Glutamatergic neuron (in vitro differentiated cells): ENCODE data around the gene SCUBE1. TPM values are rescaled to one million over a fixed set of nuclear protein-coding genes. Genes with fewer than 3 reads are reported as not detected.

Source experiments
- DNase-seq: peaks from one replicate; pipeline ENCODE4 v3.0.0; 2022
- H3K27ac Mint-ChIP-seq: one replicate; pipeline ENCODE4 v1.8.0; 2020; ENCODE audit warnings: mild to moderate bottlenecking, mixed read lengths, inconsistent platforms; ENCODE audit not compliant: unreplicated experiment
- H3K27me3 Mint-ChIP-seq: one replicate; pipeline ENCODE4 v1.8.0; 2020; ENCODE audit warnings: mild to moderate bottlenecking, moderate library complexity, mixed read lengths, inconsistent platforms; ENCODE audit not compliant: unreplicated experiment
- H3K36me3 Mint-ChIP-seq: one replicate; pipeline ENCODE4 v1.8.0; 2020; ENCODE audit warnings: mild to moderate bottlenecking, mixed read lengths, inconsistent platforms; ENCODE audit not compliant: unreplicated experiment
- H3K4me1 Mint-ChIP-seq: one replicate; pipeline ENCODE4 v1.8.0; 2020; ENCODE audit warnings: mild to moderate bottlenecking, low read depth, mixed read lengths, inconsistent platforms; ENCODE audit not compliant: unreplicated experiment
- H3K4me3 Mint-ChIP-seq: one replicate; pipeline ENCODE4 v1.8.0; 2020; ENCODE audit warnings: mild to moderate bottlenecking, mixed read lengths, inconsistent platforms; ENCODE audit not compliant: unreplicated experiment
- H3K9me3 Mint-ChIP-seq: one replicate; pipeline ENCODE4 v1.8.0; 2020; ENCODE audit warnings: mild to moderate bottlenecking, moderate library complexity, mixed read lengths, inconsistent platforms; ENCODE audit not compliant: unreplicated experiment
- CTCF ChIP-seq: fragments of 200-600 bp; sonication (generic); IDR thresholded peaks from one replicate; pipeline ENCODE4 v1.5.0; 2021; ENCODE audit not compliant: partially characterized antibody, unreplicated experiment
- total RNA-seq: library from RNA; stranded (reverse); fragmentation: NEBNext Ultra II Directional; extraction: Animal tissue kit (Norgen Biotek cat#: 25700); gene quantifications from one replicate; pipeline ENCODE4 v1.2.1, GENCODE V29; 2021; ENCODE audit not compliant: unreplicated experiment

The SCUBE1 gene
- total RNA-seq, 1 donor from 2014 or later = 25.8 TPM

DNA sequence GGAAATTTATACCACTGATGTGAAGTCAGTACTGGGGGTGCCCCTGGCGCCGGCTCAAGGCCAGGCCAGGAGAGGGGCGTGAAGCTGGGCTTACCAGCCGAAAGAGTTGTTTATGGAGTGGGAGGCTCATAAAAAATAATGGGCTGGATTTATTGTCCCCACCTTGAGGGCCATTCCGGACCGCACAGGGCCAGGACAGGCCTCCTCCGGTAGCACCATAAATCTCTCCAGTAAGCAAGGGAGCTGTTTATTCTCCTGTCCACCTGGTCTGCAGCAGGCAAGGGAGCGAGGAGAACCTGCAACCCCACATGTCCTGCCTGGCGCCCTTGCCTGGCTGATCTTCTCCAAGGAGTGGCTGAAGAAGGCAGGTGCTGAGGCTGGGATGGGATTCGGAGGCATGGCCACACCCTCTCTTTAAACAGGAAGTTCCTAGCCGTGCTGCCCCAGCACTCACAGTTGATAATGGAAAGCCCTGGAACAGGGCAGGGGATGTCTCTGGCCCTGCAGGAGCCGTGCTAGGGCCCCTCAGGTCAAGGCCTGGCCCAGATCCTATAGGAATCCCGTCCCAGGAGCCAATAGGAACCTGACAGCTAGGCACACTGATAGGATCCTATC is 65.1 kb downstream of the SCUBE1 start:
- no peak for TF ChIP-seq CTCF
- Mint-ChIP-seq H3K36me3 (no peaks in the 10 kb centered on the region), H3K27me3 (peaks cover 9% of the 10 kb centered on the region), H3K9me3 (peaks cover 3% of the 10 kb centered on the region), H3K4me3 (no peak overlapping the region), H3K27ac (no peak overlapping the region), H3K4me1 (peaks cover 1% of the 10 kb centered on the region)
- no peak for DNase-seq

DNA sequence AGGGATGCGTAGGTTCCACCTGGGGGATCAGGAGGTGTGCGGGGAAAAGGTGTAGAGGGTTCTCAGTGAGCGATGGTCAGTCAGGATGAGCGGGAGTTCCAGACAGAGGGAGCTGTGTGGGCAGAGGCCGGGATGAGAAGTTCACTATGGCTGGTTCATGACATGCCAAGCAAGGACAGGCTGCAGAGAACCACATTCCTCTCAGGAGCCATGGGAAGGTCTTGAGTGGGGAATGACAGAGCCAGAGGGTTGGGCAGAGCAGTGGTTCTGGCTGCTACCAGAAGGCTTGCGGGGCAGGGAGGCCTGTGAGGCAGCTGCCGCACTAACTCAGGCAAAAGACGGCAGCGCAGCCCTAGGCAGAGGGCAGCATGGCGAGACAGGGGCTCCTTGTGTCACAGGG is 66.1 kb downstream of the SCUBE1 start:
- H3K27me3 Mint-ChIP-seq = peaks cover 11% of the 10 kb centered on the region
- peaks cover 3% of the 10 kb centered on the region for H3K9me3 Mint-ChIP-seq
- H3K4me3 Mint-ChIP-seq = no peak overlapping the region
- H3K4me1 Mint-ChIP-seq = peaks cover 6% of the 10 kb centered on the region
- DNase-seq = no peak
- TF ChIP-seq CTCF = no peak
- H3K27ac Mint-ChIP-seq = no peak overlapping the region
- no peaks in the 10 kb centered on the region for H3K36me3 Mint-ChIP-seq

- peaks cover 3% of the 10 kb centered on the region for H3K9me3 Mint-ChIP-seq
- H3K27me3 Mint-ChIP-seq = peaks cover 8% of the 10 kb centered on the region
- no peak overlapping the region for H3K4me3 Mint-ChIP-seq
- no peak for TF ChIP-seq CTCF
- H3K4me1 Mint-ChIP-seq = peaks cover 6% of the 10 kb centered on the region
- no peak overlapping the region for H3K27ac Mint-ChIP-seq
- DNase-seq = no peak
- no peaks in the 10 kb centered on the region for H3K36me3 Mint-ChIP-seq
Measured at GRCh38 chr22:43276321-43276720, 66.9 kb downstream of the SCUBE1 start.

- no peak for TF ChIP-seq CTCF
- H3K9me3 Mint-ChIP-seq = peaks cover 3% of the 10 kb centered on the region
- peaks cover 6% of the 10 kb centered on the region for H3K4me1 Mint-ChIP-seq
- DNase-seq = no peak
- H3K36me3 Mint-ChIP-seq = no peaks in the 10 kb centered on the region
- H3K4me3 Mint-ChIP-seq = no peak overlapping the region
- peaks cover 8% of the 10 kb centered on the region for H3K27me3 Mint-ChIP-seq
- no peak overlapping the region for H3K27ac Mint-ChIP-seq
Measured at GRCh38 chr22:43275545-43276317, 67.4 kb downstream of the SCUBE1 start.

DNA sequence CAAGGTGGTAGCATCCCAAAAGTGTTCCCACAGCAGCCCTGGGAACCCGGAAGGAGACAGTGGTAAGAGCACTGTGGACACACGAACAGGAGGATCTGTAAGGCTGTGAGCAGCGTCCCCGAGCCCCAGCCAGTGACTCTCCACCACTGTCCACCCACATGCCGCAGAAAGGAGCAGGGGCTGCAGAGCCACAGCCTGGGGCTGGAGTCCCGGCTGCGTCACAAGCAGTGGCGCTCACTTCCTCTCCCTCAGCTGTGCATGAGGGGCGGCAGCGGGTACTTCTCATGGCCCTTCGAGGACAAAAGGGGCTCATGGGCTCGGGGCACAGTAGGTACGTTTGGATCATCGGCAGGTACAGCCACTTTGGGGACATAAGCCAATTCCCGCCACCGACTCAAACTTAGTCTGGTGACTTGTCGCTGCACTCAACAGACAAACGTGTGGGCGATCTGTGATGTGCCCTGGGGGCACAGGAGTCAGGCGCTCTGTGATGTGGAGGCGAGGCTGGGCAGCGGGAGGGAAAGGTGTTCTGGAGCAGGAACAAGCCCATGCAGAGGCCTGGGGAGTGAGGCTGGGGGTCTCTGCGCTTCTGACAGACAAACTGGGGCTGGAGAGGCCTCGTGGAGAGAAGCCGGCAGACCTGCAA is 68.5 kb downstream of the SCUBE1 start:
- H3K4me3 Mint-ChIP-seq = no peak overlapping the region

More for the DNA sequence above, 68.5 kb downstream of the SCUBE1 start:
- H3K4me1 Mint-ChIP-seq = peaks cover 6% of the 10 kb centered on the region
- H3K9me3 Mint-ChIP-seq = peaks cover 3% of the 10 kb centered on the region
- no peak overlapping the region for H3K27ac Mint-ChIP-seq
- H3K36me3 Mint-ChIP-seq = no peaks in the 10 kb centered on the region
- DNase-seq = no peak
- no peak for TF ChIP-seq CTCF
- peaks cover 8% of the 10 kb centered on the region for H3K27me3 Mint-ChIP-seq
